SU-DHL-6 (cell line): Measurements from ENCODE around the gene CD151.

Source experiments
- EZH2phosphoT487 ChIP-seq: fragments of 200-600 bp; sonication (generic), shearing (Covaris generic); conservative IDR thresholded peaks from 2 replicates; pipeline ENCODE4 v1.6.1; 2018; ENCODE audit warnings: mild to moderate bottlenecking, antibody characterized with exemption, low read length, moderate library complexity, mixed read lengths
- TF ChIP-seq, protein P1 (sequence below): fragments of 200-600 bp; sonication (generic); IDR thresholded peaks from one replicate; pipeline ENCODE4 v1.5.1; 2017; ENCODE audit warnings: antibody characterized with exemption, mild to moderate bottlenecking, low read length, moderate library complexity; ENCODE audit not compliant: insufficient read depth, poor library complexity, severe bottlenecking

DNA sequence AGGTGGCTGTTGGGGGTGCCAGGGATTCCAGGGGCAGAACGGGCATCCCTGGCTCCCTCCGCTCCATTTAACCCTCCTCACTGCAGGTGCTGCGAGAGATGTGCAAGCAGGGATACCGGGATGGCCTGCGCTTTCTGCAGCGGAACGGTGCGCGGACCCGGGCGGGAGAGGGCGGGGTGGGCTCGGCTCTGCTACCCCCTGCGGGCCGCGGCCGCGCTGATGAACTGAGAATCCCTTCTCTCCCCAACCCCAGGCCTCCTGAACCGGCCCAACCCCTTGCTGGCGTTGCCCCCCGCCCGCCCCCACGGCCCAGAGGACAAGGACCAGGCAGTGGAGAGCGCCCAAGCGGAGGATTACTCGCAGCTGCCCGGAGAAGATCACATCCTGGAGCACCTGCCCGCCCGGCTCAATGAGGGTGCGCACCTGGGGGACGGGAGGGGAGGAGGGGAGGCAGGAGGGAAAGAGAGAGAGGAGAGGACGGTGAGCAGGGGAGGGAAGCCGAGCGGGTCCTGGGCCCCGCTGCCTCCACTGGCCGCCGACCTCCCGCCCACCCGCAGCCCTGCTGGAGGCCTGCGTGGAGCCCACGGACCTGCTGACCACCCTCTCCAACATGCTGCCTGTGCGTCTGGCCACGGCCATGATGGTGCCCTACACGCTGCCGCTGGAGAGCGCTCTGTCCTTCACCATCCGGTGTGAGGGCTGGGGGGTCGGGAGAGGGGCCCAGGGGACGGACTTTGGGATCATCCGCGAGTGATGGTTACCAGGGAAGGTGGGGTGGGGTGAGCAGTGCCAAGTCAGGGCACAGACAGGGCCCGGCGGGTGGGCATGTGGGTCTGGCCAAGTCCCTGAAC, 9.1 kb upstream of the CD151 start:
- TF ChIP-seq, protein P1, sequence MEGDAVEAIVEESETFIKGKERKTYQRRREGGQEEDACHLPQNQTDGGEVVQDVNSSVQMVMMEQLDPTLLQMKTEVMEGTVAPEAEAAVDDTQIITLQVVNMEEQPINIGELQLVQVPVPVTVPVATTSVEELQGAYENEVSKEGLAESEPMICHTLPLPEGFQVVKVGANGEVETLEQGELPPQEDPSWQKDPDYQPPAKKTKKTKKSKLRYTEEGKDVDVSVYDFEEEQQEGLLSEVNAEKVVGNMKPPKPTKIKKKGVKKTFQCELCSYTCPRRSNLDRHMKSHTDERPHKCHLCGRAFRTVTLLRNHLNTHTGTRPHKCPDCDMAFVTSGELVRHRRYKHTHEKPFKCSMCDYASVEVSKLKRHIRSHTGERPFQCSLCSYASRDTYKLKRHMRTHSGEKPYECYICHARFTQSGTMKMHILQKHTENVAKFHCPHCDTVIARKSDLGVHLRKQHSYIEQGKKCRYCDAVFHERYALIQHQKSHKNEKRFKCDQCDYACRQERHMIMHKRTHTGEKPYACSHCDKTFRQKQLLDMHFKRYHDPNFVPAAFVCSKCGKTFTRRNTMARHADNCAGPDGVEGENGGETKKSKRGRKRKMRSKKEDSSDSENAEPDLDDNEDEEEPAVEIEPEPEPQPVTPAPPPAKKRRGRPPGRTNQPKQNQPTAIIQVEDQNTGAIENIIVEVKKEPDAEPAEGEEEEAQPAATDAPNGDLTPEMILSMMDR = no peak
- no peak for TF ChIP-seq EZH2phosphoT487
